Measurements from ENCODE around the gene IFT52.

DNA sequence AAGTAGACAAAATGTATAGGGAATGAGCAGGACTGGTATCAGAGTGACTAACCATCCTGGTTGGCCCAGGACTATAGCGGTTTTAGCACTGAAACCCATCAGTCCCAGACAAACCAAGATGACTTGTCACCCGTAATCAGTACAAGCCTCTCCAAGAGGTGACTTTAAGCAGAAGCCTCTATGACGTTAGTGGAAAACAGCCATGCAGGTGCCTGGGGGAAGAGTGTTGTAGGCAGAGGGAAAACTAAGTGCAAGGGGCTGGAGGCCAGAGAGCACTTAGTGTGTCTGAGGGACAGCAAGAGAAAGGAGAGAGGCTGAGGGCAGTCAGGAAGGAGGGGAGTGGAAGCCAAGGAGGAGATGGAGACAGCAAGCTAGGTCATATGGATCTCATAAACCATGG is 29.8 kb upstream of the IFT52 start:
- TF ChIP-seq POLR2A (IDR thresholded peaks at IDR 0.05) = no peak
- TF ChIP-seq, protein P1, sequence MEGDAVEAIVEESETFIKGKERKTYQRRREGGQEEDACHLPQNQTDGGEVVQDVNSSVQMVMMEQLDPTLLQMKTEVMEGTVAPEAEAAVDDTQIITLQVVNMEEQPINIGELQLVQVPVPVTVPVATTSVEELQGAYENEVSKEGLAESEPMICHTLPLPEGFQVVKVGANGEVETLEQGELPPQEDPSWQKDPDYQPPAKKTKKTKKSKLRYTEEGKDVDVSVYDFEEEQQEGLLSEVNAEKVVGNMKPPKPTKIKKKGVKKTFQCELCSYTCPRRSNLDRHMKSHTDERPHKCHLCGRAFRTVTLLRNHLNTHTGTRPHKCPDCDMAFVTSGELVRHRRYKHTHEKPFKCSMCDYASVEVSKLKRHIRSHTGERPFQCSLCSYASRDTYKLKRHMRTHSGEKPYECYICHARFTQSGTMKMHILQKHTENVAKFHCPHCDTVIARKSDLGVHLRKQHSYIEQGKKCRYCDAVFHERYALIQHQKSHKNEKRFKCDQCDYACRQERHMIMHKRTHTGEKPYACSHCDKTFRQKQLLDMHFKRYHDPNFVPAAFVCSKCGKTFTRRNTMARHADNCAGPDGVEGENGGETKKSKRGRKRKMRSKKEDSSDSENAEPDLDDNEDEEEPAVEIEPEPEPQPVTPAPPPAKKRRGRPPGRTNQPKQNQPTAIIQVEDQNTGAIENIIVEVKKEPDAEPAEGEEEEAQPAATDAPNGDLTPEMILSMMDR (IDR thresholded peaks at IDR 0.05) = no peak

All from body of pancreas (tissue), 4 donors.